Parathyroid adenoma (tissue), 2 donors: ENCODE measurements around the gene BMP8B.

Experiments used
- H2AFZ ChIP-seq: fragments of 300-600 bp; sonication (generic); one replicate; pipeline ENCODE4 v1.7.0; 2017; ENCODE audit warnings: antibody characterized with exemption, mild to moderate bottlenecking
- H3K27ac ChIP-seq: fragments of 300-600 bp; sonication (generic); one replicate; pipeline ENCODE4 v1.7.0; 2017
- H3K27me3 ChIP-seq: fragments of 300-600 bp; sonication (generic); one replicate; pipeline ENCODE4 v1.7.0; 2017; ENCODE audit warnings: low read length; ENCODE audit not compliant: control insufficient read depth, insufficient read depth
- H3K36me3 ChIP-seq: fragments of 300-600 bp; sonication (generic); one replicate; pipeline ENCODE4 v1.7.0; 2017; ENCODE audit warnings: low read length; ENCODE audit not compliant: control insufficient read depth, insufficient read depth
- H3K4me1 ChIP-seq: fragments of 300-600 bp; sonication (generic); one replicate; pipeline ENCODE4 v1.7.0; 2017; ENCODE audit warnings: control low read depth
- H3K4me2 ChIP-seq: fragments of 300-600 bp; sonication (generic); one replicate; pipeline ENCODE4 v1.7.0; 2017; ENCODE audit warnings: low read length
- H3K4me3 ChIP-seq: fragments of 300-600 bp; sonication (generic); one replicate; pipeline ENCODE4 v1.7.0; 2017; ENCODE audit warnings: low read depth, low read length
- H3K79me2 ChIP-seq: fragments of 300-600 bp; sonication (generic); one replicate; pipeline ENCODE4 v1.7.0; 2017; ENCODE audit warnings: control low read depth
- H3K9ac ChIP-seq: fragments of 300-600 bp; sonication (generic); one replicate; pipeline ENCODE4 v1.7.0; 2017; ENCODE audit warnings: mild to moderate bottlenecking
- H3K9me3 ChIP-seq: fragments of 300-600 bp; sonication (generic); one replicate; pipeline ENCODE4 v1.7.0; 2017; ENCODE audit warnings: low read length; ENCODE audit not compliant: control insufficient read depth
- TF ChIP-seq, protein P1 (sequence below): fragments of 300-600 bp; sonication (generic); IDR thresholded peaks from one replicate; pipeline ENCODE4 v1.7.0; 2017; ENCODE audit warnings: antibody characterized with exemption, mild to moderate bottlenecking
- donor health status: primary hyperparathyroidism.

BMP8B gene

DNA sequence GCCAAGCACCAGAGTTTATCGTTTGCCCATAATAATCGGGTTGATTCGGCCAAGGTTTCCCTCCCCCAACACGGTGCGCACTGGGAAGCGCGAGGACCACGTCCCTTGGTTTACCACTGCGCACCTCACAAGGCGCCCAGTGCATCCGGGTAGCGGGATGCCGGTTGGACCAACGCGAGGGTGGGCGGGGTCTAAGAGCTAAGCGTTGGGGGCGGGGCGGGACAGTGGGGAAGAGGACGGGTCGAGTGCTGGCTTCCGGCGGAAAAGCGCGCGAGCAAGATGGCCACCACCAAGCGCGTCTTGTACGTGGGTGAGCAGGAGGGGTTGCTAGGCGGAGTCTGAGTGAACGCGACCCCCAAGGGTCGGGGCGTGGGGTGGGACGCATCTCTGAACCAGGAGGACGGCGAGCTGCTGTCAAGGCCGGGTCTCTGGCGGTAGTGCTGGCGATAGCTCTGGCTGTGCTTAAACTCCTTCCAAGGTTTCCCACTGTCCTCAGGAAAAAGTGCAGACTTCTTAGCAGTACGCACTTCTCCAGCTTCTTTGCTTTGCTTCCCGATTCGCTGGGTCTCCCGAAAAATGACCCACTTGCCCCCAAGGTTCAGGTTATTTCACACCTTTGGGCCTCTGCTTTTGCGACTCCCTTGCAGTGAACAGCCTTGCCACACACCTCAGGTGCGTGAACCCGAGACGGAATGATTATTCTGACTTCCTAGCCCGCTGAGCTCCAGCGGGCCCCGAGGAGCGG, 49.9 kb downstream of the BMP8B start, which contains the start of gene PPIE:
Gene PPIE (plus strand): TSS at position 261 of the 745 bp plus-strand sequence. CDS start 19 bp downstream, at position 280.
- TF ChIP-seq, protein P1, sequence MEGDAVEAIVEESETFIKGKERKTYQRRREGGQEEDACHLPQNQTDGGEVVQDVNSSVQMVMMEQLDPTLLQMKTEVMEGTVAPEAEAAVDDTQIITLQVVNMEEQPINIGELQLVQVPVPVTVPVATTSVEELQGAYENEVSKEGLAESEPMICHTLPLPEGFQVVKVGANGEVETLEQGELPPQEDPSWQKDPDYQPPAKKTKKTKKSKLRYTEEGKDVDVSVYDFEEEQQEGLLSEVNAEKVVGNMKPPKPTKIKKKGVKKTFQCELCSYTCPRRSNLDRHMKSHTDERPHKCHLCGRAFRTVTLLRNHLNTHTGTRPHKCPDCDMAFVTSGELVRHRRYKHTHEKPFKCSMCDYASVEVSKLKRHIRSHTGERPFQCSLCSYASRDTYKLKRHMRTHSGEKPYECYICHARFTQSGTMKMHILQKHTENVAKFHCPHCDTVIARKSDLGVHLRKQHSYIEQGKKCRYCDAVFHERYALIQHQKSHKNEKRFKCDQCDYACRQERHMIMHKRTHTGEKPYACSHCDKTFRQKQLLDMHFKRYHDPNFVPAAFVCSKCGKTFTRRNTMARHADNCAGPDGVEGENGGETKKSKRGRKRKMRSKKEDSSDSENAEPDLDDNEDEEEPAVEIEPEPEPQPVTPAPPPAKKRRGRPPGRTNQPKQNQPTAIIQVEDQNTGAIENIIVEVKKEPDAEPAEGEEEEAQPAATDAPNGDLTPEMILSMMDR: no peak
- no peak within 1 kb of the TSS for H3K27ac ChIP-seq
- H3K36me3 ChIP-seq: no peaks in the 10 kb centered on the region

DNA sequence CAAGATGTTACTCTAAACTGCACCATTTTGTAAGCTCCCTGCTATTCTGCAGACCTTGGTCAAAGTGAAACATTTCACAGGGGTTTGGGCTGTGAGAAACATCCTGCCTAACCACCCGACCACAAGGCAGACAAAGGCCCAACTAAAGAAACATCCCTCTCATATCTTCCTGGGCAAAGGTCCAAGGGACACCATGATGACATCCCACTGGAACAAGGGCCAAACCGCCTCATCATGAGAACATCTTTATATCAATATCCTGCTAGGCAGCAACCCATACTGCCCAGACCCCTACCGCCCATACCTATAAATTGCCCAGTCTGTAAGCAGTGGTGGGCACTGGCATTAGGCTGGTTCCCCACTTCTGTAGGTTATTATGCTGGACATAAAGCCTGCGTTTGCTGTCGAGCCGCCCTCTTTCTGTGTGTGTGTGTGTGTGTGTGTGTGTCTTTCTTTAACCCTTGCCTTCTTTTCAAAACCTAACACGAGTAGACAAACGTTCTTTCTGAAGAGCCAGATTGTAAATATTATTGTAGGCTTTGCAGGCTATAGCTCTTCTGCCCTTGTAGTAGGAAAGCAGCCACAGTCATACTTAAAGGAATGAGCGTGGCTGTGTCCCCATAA, 51.0 kb downstream of the BMP8B start:
- Histone ChIP-seq H3K27ac (no peak overlapping the region), H2AFZ (no peak overlapping the region), H3K9ac (no peak overlapping the region), H3K4me3 (no peak overlapping the region), H3K4me2 (no peak overlapping the region), H3K9me3 (no peaks in the 10 kb centered on the region), H3K27me3 (no peaks in the 10 kb centered on the region), H3K36me3 (no peaks in the 10 kb centered on the region), H3K4me1 (no peaks in the 10 kb centered on the region), H3K79me2 (no peaks in the 10 kb centered on the region)
- TF ChIP-seq, protein P1: no peak

More for the DNA sequence above, 49.9 kb downstream of the BMP8B start, which contains the start of gene PPIE:
- Histone ChIP-seq H3K9ac (no peak within 1 kb of the TSS), H3K27me3 (no peaks in the 10 kb centered on the region), H3K79me2 (no peaks in the 10 kb centered on the region), H3K4me2 (peak within 1 kb of the TSS; percentile 87), H3K9me3 (no peaks in the 10 kb centered on the region), H2AFZ (peak within 1 kb of the TSS; percentile 81), H3K4me3 (peak within 1 kb of the TSS; percentile 82), H3K4me1 (no peaks in the 10 kb centered on the region)

DNA sequence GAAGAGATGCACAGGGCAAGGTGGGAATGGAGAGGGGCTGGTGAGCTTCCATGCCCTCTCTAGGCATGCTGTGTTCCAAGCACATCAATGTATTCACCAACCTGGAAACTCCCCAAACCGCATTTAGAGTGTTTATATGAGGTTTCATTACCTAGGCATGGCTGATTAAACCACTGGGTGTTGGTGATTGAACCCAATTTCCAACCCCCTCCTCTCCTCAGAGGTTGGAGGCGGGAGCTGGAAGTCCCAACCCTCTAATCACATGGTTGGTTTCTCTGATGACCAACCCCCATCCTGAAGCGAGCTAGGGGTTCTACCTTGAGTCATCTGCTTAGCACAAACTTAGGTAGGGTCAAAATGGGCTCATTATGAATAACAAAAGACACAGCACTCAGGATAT, 52.9 kb downstream of the BMP8B start:
- no peak overlapping the region for H2AFZ ChIP-seq
- TF ChIP-seq, protein P1: no peak
- H3K9ac ChIP-seq: no peak overlapping the region
- no peaks in the 10 kb centered on the region for H3K9me3 ChIP-seq
- H3K36me3 ChIP-seq: no peaks in the 10 kb centered on the region
- no peak overlapping the region for H3K4me3 ChIP-seq
- H3K4me1 ChIP-seq: no peaks in the 10 kb centered on the region
- H3K27ac ChIP-seq: no peak overlapping the region
- H3K27me3 ChIP-seq: no peaks in the 10 kb centered on the region
- H3K79me2 ChIP-seq: no peaks in the 10 kb centered on the region
- no peak overlapping the region for H3K4me2 ChIP-seq

DNA sequence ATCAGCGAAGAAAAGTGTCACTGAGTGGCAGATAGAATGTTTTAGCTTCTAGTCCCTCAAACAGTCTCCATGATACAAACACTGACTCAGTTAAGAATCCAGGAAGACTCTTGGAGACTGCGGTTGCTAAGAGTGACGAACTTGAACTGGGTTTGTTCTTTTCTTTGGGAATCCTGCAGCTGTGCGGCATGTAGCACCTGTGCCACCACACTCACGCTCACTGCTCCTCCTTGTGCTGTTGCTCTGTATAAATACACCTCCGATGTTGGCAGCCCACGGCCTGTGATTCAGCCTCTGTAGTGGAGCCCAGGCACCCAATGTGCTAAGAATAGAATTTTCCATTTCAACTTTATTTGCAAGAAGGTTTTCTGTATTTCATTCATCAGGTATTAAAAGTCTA, 55.5 kb downstream of the BMP8B start:
- Histone ChIP-seq H3K9me3 (no peaks in the 10 kb centered on the region), H3K9ac (no peak overlapping the region), H3K27me3 (no peaks in the 10 kb centered on the region), H2AFZ (no peak overlapping the region), H3K4me1 (no peaks in the 10 kb centered on the region), H3K36me3 (no peaks in the 10 kb centered on the region), H3K79me2 (no peaks in the 10 kb centered on the region), H3K4me2 (no peak overlapping the region), H3K27ac (no peak overlapping the region), H3K4me3 (no peak overlapping the region)
- TF ChIP-seq, protein P1: no peak
